OCI-LY7 (cell line): ENCODE data around the gene DOK4.

Source experiments
- EZH2phosphoT487 ChIP-seq: fragments of 200-600 bp; sonication (generic); IDR thresholded peaks from 2 replicates; pipeline ENCODE4 v1.6.1; 2018; ENCODE audit warnings: low read depth, borderline replicate concordance, mild to moderate bottlenecking, mixed run types, antibody characterized with exemption, low read length, moderate library complexity, mixed read lengths
- TF ChIP-seq, protein P1 (sequence below): fragments of 200-600 bp; sonication (generic); conservative IDR thresholded peaks from 2 replicates; pipeline ENCODE4 v1.5.1; 2014; ENCODE audit warnings: mild to moderate bottlenecking, antibody characterized with exemption, low read length, moderate library complexity, mixed read lengths

- TF ChIP-seq, protein P1, sequence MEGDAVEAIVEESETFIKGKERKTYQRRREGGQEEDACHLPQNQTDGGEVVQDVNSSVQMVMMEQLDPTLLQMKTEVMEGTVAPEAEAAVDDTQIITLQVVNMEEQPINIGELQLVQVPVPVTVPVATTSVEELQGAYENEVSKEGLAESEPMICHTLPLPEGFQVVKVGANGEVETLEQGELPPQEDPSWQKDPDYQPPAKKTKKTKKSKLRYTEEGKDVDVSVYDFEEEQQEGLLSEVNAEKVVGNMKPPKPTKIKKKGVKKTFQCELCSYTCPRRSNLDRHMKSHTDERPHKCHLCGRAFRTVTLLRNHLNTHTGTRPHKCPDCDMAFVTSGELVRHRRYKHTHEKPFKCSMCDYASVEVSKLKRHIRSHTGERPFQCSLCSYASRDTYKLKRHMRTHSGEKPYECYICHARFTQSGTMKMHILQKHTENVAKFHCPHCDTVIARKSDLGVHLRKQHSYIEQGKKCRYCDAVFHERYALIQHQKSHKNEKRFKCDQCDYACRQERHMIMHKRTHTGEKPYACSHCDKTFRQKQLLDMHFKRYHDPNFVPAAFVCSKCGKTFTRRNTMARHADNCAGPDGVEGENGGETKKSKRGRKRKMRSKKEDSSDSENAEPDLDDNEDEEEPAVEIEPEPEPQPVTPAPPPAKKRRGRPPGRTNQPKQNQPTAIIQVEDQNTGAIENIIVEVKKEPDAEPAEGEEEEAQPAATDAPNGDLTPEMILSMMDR = no peak
- TF ChIP-seq EZH2phosphoT487 = no peak
These were observed 15.1 kb downstream of the DOK4 start for GRCh38 chr16:57471209-57471608.
